Left colon (tissue), 2 donors: ENCODE results near the gene STOX2. TPM values are rescaled to one million over a fixed set of nuclear protein-coding genes. Genes with fewer than 3 reads are reported as not detected.

ENCODE experiments used
- ATAC-seq: fragments of 200-7000 bp; cut with Tn5 transposase; one replicate; pipeline ENCODE4 v1.9.1; 2020; ENCODE audit warnings: mild to moderate bottlenecking, moderate library complexity
- DNase-seq, 2 donors: peaks; one replicate each; pipeline ENCODE4 v3.0.0-alpha.2; 2020
- intact Hi-C, 2 donors: fragments of 100-400 bp; cut with DNase I in 1 of 2; cut with micrococcal nuclease in 1 of 2; formaldehyde crosslinking; loops; one replicate each; pipeline versions ENCODE4 v1.11.2 to v1.14.0; 2022; cut with DNase I, micrococcal nuclease
- total RNA-seq, 2 donors: library from RNA; stranded (reverse); fragmentation: NEBNext Ultra II Directional; extraction: Animal tissue kit (Norgen Biotek cat#: 25700); gene quantifications; one replicate each; pipeline ENCODE4 v1.2.1, GENCODE V29; 2021
- donor health status: DM: no; HTN: no; CAD: no.
- donor health status: DM: yes; HTN: yes; CAD: no.

Gene STOX2
- total RNA-seq, 2 donors from 2014 or later: 1.8 to 2.7 TPM

GRCh38 chr4:183968502-183968901 is 63.4 kb downstream of the STOX2 start:
- intact Hi-C loops: no loop called here
- DNase-seq (no peak), ATAC-seq (no peak)

- ATAC-seq (no peak), DNase-seq (no peak)
- intact Hi-C loops: no loop called here
Measured at GRCh38 chr4:183968931-183969330, 63.8 kb downstream of the STOX2 start.

DNA sequence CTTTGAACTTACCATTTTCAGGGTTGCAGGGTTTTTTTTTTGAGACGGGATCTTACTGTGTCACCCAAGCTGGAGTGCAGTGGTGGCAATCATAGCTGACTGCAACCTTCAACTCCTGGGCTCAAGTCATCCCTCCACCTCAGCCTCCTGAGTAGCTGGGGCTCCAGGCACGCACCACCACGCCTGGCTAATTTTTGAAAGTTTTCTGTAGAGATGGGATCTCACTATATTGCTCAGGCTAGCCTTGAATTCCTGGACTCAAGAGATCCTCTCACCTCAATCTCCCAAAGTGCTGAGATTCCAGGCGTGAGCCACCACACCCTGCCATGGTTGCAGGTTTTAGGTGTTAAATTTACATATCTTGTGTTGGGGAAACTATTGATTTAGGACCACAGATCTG is 64.5 kb downstream of the STOX2 start:
- intact Hi-C loops: no loop called here
- ATAC-seq (no peak), DNase-seq (no peak)

DNA sequence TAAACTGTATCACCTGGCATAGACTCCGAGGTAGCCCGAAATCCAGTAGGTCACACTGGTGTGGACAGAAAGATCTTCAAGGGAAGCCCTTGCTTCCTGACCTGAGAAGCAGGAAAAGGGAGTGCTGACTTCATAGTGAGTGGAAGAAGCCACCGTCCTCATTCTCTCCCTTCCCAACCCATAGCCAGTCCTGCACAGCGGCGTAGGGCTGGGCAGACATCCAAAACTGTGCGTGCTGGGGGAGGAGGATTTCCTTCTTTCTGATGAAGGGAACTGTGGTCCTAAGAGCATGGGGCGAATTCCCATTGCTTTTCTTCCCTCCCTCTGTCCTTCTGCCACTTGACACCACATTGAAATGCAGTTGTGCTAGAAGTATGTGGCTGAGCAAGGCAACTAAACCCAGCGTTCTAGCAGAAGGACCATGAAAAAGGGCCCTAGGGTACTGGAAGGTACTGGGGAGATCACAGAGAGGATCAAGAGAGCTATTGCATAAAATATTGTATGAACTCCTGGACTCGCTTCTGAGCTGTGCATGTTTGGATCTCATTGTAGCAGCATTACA is 66.9 kb downstream of the STOX2 start:
- ATAC-seq (no peak), DNase-seq (no peak)
- intact Hi-C loops: no loop called here

- DNase-seq (no peak), ATAC-seq (no peak)
- intact Hi-C loops: no loop called here
Measured at GRCh38 chr4:183977707-183978106, 72.6 kb downstream of the STOX2 start.

GRCh38 chr4:183984566-183984965 is 79.5 kb downstream of the STOX2 start:
- no peak for ATAC-seq
- intact Hi-C loops: no loop called here

GRCh38 chr4:183985786-183986185 is 80.7 kb downstream of the STOX2 start:
- intact Hi-C loops: no loop called here
- DNase-seq (no peak), ATAC-seq (no peak)

More at GRCh38 chr4:183984566-183984965, 79.5 kb downstream of the STOX2 start:
- no peak for DNase-seq

- no peak for ATAC-seq
- intact Hi-C loops: no loop called here
- DNase-seq: no peak
Measured at GRCh38 chr4:183986291-183986970, 81.3 kb downstream of the STOX2 start.

- peak; percentile 59 to 68 for DNase-seq
- peak; percentile 87 for ATAC-seq
- intact Hi-C loops: no loop called here
Measured at GRCh38 chr4:183986971-183987946, 82.2 kb downstream of the STOX2 start.

DNA sequence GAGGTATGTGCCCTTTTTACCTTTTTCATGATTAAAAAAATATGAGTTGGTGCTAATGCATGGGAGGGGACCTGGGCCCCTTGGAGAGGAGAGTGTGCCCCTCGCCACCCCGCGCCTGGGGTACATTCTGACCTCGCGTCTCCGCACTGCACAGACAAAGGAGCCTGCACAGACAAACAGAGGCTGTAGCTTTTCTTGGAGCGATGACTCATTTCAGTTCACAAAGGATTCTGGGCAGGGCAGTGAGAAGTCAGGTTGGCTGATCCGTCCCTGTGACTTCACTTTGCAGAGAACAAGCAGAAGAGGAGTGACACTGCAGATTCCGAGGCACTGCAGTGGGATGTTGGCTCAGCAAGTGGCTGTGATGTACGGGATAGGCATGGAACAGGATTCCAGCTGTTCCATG is 82.9 kb downstream of the STOX2 start:
- DNase-seq (peak; percentile 35 to 71), ATAC-seq (peak; percentile 94)
- intact Hi-C loops: no loop called here

GRCh38 chr4:183988874-183989273 is 83.8 kb downstream of the STOX2 start:
- DNase-seq (no peak), ATAC-seq (no peak)
- intact Hi-C loops: no loop called here

- ATAC-seq: no peak
Measured at GRCh38 chr4:183989461-183989860, 84.4 kb downstream of the STOX2 start.

DNA sequence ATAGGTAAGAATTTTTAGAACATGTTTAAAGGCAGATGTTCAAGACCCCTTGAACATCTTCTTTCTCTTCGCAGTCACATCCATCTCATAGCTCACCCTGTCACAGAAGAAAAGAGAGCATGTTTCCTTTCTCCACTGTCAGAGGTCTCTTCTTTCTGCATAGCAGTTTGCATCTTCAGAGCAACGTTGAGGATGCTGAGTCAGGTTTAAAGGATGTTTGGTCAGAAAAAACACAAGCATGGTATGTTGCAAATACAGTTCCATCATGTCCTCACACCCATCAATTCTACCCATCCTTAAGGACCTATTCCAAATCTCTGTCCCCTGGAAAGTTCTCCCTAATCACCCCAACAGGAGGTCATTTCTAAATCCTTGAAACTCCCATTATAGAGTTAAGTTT is 84.8 kb downstream of the STOX2 start:
- intact Hi-C loops: no loop called here
- ATAC-seq (no peak), DNase-seq (no peak)

More at GRCh38 chr4:183989461-183989860, 84.4 kb downstream of the STOX2 start:
- no peak for DNase-seq
- intact Hi-C loops: no loop called here

- intact Hi-C loops: no loop called here
- ATAC-seq (no peak), DNase-seq (no peak)
Measured at GRCh38 chr4:183993676-183994075, 88.6 kb downstream of the STOX2 start.

- DNase-seq: no peak
- ATAC-seq: no peak
- intact Hi-C loops: no loop called here
Measured at GRCh38 chr4:183995570-183995969, 90.5 kb downstream of the STOX2 start.

DNA sequence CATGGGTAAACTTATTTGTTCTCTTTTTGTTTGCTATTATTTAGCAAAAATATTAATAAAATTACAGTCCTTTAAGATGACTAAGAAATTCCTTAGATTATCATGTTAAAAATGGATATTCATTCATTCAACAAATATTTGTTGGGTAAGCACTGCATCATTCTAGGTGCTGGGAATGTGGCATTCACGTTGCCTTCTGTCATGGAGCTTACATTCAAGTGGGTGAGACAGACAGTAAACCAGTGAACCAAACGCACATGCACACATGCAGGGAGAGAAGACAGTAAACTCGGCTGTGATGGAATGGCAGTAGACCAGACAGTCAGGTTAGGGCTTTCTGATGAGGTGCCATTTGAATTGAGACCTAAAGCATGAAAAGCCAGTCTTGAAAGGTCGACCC is 91.8 kb downstream of the STOX2 start:
- ATAC-seq (no peak), DNase-seq (no peak)
- intact Hi-C loops: no loop called here

GRCh38 chr4:183999435-183999834 is 94.3 kb downstream of the STOX2 start:
- DNase-seq (no peak), ATAC-seq (no peak)
- intact Hi-C loops: no loop called here

DNA sequence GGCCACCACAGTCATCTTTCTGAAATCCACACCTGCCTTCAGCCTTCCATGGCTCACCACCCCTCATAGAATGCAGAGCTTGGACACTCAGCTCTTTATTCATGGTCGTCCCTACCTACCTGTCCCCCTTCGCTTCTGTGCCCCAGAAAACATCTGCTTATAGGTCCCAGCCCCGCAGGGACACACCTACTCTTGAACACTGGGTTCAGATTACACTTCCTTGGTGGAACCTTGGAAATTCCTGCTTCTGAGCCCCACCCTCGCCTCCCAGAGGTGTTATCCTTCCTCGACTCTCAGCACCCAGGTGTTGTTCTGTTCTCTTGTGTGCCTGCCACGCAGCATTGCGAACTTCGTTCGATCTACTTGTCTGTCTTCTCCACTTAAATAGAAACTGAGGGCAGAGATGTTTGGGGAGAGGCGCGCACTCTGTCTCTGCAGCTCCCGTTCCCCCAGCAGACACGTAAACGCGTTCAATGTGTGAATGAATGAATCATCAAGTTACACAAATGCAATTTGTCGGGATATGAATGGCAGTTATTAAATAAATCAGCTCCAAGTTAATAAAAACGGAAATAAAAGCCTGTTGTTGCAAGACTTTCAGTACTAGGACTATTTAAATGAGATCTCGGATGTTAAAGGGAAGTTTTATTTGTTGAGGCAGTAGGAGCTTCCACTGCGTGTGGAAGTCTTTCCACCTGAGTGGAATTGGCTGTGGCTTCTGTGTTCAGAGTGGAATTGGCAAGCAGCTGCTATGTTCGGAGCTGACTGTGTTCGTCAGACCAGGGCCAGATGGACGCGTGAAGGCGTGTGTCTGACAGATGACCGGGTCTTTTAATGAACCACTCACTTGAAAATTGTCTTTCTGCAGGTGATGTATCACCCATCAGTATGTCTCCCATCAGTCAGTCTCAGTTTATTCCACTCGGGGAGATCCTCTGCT is 95.6 kb downstream of the STOX2 start:
- intact Hi-C loops: no loop called here
- no peak for DNase-seq
- ATAC-seq: no peak

GRCh38 chr4:184003433-184003832 is 98.3 kb downstream of the STOX2 start:
- intact Hi-C loops: no loop called here
- ATAC-seq: no peak
- no peak for DNase-seq
